GM10266 (cell line): Measurements from ENCODE around the gene RPRD1B.

Experiments used
- DNase-seq: peaks from one replicate; pipeline ENCODE4 v3.0.0; 2012; ENCODE audit errors: extremely low spot score
- CTCF ChIP-seq: IDR thresholded peaks from 2 replicates; pipeline ENCODE4 v1.5.1; 2012; ENCODE audit warnings: mild to moderate bottlenecking, low read depth; ENCODE audit not compliant: control insufficient read depth, insufficient read depth; ENCODE audit errors: missing control alignments

RPRD1B gene

GRCh38 chr20:38135271-38135650 is 101.7 kb downstream of the RPRD1B start:
- TF ChIP-seq CTCF = no peak

GRCh38 chr20:38135651-38136420 is 102.3 kb downstream of the RPRD1B start:
- no peak for TF ChIP-seq CTCF
- DNase-seq = no peak

More at GRCh38 chr20:38135271-38135650, 101.7 kb downstream of the RPRD1B start:
- no peak for DNase-seq

DNA sequence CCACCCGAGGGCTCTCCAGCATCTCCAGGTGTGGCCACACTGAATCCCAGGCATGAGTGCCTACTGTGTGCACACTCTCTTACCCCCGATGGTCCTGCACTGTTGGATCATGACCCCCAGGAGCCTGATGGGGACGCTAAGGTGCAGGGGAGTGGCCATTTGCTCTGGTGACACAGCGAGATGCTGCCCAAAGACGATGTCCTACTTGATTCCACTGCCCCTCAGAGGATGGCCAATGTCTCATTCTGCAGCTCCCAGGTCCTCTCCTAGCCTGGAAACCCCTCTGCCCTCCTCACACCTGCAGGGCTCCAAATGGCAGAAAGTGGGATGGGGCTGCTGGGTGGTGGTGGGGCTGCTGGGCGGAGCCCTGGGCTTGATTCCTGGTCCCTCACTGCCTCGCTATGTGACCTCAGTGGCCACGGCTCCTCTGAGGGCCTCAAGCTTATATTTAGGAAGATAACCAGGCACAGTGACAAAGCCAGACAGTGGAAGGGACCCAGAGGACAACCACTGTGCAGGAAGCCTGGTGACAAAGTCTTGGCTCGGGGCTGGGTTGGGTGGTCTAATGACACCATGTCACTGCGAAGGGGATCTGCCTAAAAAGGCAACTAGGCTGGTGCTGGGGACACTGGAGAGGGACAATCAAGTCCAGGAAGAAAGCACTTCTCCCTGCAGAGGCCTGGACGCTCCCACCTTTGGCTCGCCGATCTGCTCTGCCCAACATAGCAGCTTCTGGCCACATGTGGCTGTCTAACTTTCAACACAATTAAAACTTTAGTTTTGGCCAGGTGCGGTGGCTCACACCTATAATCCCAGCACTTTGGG is 103.1 kb downstream of the RPRD1B start:
- TF ChIP-seq CTCF = no peak
- DNase-seq = no peak

DNA sequence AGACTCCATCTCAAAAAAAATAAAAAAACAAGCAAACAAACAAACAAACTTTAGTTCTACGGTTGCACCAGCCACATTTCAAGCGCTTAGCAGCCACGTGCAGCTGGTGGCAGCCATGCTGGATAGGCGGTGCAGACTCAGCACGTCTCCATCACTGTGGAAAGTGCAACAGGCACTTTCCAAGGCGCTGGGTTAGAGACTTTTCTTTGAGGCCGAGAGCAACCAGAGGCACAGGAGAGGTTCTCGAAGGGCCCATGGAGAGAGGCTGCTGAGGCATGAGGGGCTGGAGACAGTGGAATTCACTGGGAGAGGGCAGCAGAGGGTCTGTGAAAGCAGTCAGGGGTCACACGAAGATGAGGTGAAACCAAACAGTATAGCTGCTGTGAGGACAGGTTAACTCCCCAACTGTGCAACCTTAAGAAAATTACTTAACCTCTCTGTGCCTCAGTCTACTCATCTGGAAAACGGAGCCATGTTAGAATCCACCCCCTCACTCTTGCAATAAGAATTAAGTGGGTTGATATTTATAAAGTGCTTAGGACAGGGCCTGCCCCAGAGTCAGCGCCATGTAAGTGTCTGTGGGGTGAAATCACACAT is 104.0 kb downstream of the RPRD1B start:
- TF ChIP-seq CTCF = no peak
- no peak for DNase-seq

DNA sequence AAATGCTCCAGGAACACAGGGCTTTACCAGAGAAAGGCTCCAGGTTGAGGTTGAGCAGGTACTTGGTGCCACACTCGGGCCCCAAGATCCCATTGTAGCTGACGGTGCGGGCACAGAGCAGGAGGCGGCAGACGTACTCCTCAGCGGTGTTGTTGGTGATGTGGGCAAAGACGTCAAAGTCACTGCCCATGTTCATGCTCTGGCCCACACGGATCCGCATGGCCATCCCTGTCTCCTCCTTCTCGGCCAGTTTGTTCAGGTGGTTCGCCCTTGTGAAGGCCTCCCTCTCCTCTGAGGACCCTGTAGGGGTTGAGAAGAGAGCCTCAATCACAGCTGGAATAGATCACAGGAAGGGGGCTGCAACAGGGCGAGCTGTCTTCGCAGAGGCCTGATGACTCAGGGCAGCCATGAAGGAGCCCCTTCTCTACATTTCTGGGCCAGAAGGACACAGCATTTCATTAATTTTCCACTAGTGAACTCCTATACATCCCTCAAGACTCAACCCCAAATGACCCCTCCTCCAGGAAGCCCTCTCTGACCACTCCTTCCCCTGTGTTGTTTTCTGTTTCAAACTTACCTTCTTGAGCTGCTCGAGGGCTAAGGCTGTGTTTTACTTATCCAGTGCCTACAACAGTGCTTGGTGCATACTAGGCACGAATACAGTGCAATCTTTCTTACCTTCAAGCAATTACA is 104.7 kb downstream of the RPRD1B start:
- DNase-seq = no peak
- no peak for TF ChIP-seq CTCF

- no peak for TF ChIP-seq CTCF
- DNase-seq = no peak
These were observed 105.8 kb downstream of the RPRD1B start for GRCh38 chr20:38139156-38139912.
